Right renal pelvis (tissue), 4 donors: ENCODE measurements around the gene PHACTR4. TPM values are rescaled to one million over a fixed set of nuclear protein-coding genes. Genes with fewer than 3 reads are reported as not detected.
"Not testable (repeated sequence)": the region's sequence is repeated elsewhere in the genome, so short reads cannot be mapped to it uniquely, and the experiment has no call there.

Source experiments
- DNase-seq, 4 donors: peaks; one replicate each; pipeline ENCODE4 v3.0.0-alpha.2; 2013; ENCODE audit warnings: low read depth in 4 of 4, low spot score in 3 of 4, missing footprints in 1 of 4
- polyA plus RNA-seq, 4 donors: library from polyadenylated mRNA; unstranded; fragments of 120-200 nt; gene quantifications; one replicate each; pipeline ENCODE4 v1.2.1, GENCODE V29; 2013; ENCODE audit not compliant: insufficient read length in 4 of 4

PHACTR4 gene
- polyA plus RNA-seq, 4 donors = 70.8 to 99.2 (median 87.8) TPM

DNA sequence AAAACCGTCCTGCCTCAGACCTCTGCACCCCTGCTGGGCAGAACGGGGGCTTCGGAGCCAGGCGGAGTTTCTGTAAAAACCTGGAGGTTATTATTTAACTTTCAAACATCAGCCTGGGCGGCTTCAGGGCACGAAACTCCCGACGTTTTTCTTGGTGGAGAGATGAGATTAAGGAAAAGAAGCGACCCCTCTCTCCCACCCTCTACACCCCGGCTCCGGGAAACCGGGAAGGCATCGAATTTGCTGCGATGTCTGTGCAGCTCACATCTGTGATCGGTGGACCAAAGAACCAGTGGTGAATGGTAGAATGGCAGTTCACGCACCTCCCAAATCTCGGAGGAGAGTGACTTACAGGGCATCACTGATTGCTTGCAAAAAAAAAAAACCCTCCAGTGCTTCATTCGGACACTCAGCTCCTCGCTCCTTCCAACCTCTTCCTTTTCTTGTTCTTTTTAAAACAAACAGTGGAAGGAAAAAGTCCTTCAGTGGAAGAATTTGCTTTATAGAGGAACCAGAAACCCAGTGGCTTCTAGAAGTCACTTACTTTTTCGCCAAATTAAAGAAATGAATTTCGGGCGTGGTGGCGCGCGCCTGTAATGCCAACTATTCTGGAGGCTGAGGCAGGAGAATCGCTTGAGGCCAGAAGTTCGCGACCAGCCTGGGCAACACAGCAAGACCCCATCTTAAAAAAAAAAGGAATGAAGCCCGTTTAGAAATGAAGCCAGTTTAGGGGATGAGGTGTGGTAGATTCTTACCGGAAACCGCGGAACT lies 884 bp downstream of the PHACTR4 start:
- peak in 1 of 4 donors; percentile 29 for DNase-seq

GRCh38 chr1:28371010-28371377 lies 1.5 kb downstream of the PHACTR4 start:
- DNase-seq = no peak

- DNase-seq = not testable (repeated sequence)
These were observed 3.9 kb downstream of the PHACTR4 start for GRCh38 chr1:28373450-28373849.

GRCh38 chr1:28374297-28374696 lies 4.8 kb downstream of the PHACTR4 start:
- no peak for DNase-seq

DNA sequence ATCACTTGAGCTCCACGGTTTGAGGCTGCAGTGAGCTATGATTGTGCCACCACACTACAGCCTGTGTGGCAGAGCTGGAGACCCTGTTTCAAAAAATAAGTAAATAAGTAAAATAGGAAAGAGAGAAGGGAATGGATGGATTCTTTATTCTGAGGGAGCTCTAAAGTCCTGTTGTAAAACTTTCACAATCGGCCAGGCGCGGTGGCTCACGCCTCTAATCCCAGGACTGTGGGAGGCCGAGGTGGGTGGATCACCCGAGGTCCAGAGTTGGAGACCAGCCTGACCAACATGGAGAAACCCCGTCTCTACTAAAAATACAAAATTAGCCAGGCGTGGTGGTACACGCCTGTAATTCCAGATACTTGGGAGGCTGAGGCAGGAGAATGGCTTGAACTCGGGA lies 6.1 kb downstream of the PHACTR4 start:
- DNase-seq = not testable (repeated sequence)

DNA sequence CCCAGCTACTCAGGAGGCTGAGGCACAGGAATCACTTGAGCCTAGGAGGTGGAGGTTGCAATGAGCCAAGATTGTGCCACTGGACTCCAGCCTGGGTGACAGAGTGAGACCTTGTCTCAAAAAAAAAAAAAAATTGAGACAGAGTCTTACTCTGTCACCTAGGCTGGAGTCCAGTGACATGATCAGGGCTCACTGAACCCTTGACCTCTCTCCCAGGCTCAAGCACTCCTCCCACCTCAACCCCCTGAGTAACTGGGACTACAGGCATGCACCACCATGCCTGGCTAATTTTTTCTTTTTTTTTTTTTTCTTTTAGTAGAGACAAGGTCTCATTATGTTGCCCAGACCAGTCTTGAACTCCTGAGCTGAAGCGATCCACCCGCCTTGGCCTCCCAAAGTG lies 6.7 kb downstream of the PHACTR4 start:
- not testable (repeated sequence) for DNase-seq

DNA sequence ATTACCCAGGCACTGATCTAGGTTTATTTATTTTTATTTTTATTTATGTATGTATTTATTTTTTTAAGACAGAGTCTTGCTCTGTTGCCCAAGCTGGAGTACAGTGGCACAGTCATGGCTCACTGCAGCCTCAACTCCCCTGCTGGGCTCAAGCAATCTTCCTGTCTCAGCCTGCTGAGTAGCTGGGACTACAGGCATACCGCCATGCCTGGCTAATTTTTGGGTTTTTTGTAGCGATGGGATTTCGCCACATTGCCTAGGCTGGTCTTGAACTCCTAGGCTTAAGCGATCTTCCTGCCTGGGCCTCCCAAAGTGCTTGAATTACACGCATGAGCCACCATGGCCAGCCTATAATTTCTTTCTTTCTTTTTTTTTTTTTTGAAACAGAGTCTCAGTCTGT lies 9.4 kb downstream of the PHACTR4 start:
- DNase-seq = no peak

GRCh38 chr1:28380394-28380793 lies 10.9 kb downstream of the PHACTR4 start:
- DNase-seq = no peak

- not testable (repeated sequence) for DNase-seq
These were observed 14.2 kb downstream of the PHACTR4 start for GRCh38 chr1:28383785-28384184.

- no peak for DNase-seq
These were observed 22.6 kb downstream of the PHACTR4 start for GRCh38 chr1:28392027-28392652.

- no peak for DNase-seq
These were observed 24.6 kb downstream of the PHACTR4 start for GRCh38 chr1:28394136-28394535.

DNA sequence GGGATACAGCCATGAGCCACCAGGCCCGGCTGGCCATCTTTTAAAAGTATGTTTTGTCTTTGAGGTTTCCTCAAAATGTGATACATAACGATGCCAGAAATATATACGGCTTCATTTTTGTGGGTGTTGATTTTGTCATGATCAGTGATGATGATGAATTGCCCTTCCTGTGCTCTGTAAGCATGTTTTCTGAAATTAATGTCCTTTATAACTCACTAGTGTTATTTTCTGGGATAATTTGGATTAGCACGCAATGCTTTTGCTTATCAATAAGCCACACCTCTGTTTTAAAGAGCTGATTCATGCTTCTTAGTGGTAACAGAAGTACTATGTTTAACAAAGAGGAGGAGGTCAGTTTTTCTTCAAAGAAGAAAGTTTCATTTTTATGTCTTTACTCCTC lies 25.6 kb downstream of the PHACTR4 start:
- DNase-seq = no peak

- DNase-seq = no peak
These were observed 32.2 kb downstream of the PHACTR4 start for GRCh38 chr1:28401760-28402159.

DNA sequence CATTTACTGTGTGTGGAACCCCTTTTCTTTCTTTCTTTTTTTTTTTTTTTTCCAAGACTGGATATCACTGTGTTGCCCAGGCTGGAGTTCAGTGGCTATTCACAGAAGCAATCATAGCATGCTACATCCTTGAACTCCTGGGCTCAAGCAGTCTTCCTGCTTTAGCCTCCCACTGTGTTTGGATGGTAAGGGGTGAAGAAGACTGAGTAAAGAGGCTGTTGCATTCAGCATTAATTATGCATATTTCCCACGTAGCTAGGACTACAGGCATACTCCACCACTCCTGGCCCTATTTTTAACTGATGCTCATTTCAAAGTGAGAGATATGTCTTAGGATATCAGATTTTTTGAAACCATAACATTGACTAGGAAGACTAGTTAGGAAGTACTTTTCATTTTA lies 39.5 kb downstream of the PHACTR4 start:
- DNase-seq = no peak

GRCh38 chr1:28411656-28412055 lies 42.1 kb downstream of the PHACTR4 start:
- no peak for DNase-seq

GRCh38 chr1:28412731-28413130 lies 43.2 kb downstream of the PHACTR4 start:
- no peak for DNase-seq

DNA sequence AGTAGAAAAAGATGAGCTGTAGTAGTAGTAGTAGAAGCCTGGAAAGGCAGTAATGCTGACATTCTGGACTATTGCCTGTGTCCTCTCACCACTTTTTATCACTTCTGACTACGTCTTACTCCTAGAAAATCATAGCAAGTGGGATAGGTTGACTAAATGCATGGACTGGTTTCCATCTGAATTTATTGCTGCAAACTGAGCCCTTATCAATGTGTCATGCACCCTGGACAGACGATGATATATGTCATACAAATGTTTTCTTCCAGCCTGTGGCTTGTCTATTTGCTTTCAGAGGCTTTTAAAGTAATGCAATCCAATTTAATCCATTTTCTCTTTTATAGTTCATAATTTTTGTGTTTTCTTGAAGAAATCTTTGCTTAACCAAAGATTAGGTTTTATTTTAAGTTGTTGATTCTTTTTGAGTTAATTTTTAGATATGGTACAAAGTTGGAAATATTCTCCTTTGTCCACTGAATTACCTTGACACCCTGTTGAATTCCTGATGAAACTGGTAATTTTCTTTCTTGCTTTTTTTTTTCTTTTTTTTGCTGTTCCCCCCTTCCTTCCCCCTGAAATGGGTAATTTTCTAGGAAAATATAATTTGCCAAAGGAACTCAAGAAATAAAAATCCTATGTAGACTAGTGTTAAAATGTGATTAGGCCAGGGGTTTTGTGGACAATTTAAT lies 47.1 kb downstream of the PHACTR4 start:
- no peak for DNase-seq

DNA sequence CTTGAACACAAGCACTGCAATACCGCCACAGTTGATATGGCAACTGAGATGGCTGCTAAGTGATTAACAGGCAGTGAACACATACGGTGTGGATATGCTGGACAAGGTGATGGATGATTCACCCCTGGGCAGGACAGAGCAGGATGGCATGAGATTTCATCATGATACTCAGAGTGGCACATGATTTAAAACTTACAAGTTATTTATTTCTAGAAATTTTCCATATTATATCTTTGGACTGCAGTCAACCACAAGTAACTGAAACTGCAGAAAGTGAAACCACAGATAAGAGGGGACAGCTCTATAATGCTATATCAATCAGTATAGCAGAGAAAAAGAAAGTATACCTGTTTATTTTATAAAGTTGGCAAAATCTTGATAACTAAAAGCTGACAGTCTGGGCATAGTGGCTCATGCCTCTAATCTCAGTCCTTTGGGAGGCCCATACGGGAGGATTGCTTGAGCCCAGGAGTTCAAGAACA lies 47.9 kb downstream of the PHACTR4 start:
- DNase-seq = no peak

DNA sequence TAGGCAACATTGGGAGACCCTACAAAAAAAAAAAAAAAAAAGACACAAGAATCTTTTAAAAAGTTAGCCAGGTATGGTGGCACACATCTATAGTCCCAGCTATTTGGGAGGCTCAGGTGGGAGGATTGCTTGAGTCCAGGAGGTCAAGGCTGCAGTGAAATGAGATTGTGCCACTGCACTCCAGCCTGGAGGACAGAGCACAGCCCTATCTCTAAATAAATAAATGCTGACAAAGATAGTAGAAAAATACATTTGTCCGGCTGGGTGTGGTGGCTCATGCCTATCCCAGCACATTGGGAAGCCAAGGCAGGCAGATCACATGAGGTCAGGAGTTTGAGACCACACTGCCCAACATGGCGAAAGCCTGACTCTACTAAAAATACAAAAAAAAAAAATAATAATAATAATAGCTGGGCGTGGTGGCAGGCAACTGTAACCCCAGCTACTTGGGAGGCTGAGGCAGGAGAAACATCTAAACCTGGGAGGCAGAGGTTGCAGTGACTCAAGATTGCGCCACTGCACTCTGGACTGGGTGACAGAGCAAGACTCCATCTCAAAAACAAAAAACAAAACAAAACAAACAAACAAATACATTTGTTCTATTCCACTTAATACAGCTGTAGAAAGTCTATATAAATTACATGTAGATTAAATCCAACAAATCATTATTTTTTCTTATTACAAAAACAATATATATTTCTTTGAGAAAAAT lies 48.5 kb downstream of the PHACTR4 start:
- no peak for DNase-seq

- DNase-seq = no peak
These were observed 52.2 kb downstream of the PHACTR4 start for GRCh38 chr1:28421744-28422143.

GRCh38 chr1:28426831-28427230 lies 57.3 kb downstream of the PHACTR4 start:
- DNase-seq = no peak
